ENCODE results near the gene CARMIL1. TPM values are rescaled to one million over a fixed set of nuclear protein-coding genes. Genes with fewer than 3 reads are reported as not detected.

The CARMIL1 gene
- total RNA-seq, 4 donors from 2014 or later: 13.9 to 47.6 (median 30.4) TPM

DNA sequence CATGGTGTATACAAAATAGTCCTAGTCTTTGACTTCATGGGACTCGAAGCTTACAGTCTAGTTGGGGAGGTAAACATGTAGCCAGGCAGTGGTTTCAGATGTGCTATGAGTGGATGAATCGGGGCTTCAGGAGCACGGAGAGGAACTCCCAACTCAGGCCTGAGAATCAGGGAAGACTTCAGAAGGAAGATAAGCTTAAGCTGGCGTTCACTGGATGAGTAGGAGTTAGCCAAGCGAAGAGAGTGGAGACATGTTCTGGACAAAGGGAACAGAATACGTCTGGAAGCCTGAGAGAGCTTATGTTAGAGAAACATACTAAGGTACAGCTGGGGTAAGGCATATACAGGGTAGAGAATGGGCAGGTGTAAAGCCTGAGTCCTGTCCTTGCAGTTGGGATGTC lies 8.8 kb downstream of the CARMIL1 start:
- TF ChIP-seq, protein P1, sequence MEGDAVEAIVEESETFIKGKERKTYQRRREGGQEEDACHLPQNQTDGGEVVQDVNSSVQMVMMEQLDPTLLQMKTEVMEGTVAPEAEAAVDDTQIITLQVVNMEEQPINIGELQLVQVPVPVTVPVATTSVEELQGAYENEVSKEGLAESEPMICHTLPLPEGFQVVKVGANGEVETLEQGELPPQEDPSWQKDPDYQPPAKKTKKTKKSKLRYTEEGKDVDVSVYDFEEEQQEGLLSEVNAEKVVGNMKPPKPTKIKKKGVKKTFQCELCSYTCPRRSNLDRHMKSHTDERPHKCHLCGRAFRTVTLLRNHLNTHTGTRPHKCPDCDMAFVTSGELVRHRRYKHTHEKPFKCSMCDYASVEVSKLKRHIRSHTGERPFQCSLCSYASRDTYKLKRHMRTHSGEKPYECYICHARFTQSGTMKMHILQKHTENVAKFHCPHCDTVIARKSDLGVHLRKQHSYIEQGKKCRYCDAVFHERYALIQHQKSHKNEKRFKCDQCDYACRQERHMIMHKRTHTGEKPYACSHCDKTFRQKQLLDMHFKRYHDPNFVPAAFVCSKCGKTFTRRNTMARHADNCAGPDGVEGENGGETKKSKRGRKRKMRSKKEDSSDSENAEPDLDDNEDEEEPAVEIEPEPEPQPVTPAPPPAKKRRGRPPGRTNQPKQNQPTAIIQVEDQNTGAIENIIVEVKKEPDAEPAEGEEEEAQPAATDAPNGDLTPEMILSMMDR (IDR thresholded peaks at IDR 0.05; ENCODE audit: low read depth): no peak

DNA sequence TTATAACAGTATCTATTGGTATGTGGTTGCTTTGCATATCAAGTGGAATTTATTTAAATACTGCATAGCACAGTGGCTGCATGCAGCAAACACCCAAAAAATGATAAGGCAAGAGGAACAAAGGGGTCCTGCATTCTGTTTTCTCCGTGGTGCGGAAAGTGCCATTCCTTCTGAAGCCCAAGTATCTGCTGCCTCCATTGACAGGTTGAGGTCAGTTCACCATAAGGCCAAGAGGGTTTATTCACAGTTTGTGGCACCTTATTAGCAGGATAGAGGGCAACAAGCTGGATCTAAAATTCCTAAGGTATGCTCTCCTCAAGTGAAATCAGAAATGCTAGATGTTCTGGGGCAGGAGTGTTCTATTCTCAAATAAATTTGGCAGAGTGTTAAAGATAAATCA lies 9.3 kb downstream of the CARMIL1 start:
- TF ChIP-seq, protein P1 (IDR thresholded peaks at IDR 0.05; ENCODE audit: low read depth): no peak

DNA sequence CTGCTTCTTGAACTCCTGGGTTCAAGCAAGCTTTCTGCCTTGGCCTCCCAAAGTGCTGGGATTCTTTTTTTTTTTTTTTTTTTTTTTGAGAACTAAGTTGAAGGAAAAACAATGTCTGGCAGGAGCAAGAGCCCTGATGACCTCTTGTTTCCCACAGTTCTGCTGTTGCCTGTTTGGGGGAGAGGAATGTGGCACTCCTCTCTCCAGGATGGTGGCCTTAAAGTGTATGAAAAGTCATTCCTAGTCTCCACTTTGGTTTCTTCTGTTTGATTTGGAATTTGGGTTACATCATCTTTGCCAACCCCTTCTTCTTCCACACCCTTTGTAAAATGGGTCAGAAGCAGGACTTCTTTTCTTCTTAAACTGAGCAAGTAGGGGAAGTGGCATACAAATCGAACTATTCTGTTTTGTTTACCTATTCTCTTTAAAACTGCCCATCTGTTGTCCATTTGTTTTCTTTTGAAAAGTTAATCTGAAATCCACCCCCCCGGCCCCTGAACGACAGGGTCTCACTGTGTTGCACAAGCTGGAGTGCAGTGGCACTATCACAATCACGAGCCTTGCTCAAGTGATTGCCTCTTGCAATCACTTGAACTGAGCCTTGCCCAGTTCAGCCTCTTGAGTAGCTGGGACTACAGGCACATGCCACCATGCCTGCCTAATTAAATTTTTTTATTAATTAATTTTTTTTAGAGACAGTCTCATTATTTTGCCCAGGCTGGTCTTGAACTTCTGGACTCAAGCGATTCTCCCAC lies 11.3 kb downstream of the CARMIL1 start:
- TF ChIP-seq, protein P1 (IDR thresholded peaks at IDR 0.05; ENCODE audit: low read depth): no peak

DNA sequence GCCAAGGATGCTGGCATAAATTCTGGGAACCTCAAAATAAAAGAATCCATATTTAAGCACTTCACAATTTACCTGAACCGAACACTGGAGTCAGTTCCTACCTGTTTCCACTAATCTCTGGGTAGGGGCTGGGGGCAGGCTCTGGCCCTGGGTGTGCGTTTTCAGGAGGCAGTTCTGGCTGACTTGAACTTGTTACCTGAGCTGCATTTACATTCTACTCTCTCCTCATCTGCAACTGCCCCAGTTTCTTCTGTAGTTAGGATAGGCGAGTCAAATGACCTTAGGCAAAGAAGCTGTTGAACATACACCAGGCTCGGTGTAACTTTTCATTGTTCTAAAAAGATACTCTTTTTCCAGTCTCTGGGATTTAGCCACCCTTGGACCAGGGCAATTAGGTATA lies 13.2 kb downstream of the CARMIL1 start:
- TF ChIP-seq, protein P1 (IDR thresholded peaks at IDR 0.05; ENCODE audit: low read depth): no peak

DNA sequence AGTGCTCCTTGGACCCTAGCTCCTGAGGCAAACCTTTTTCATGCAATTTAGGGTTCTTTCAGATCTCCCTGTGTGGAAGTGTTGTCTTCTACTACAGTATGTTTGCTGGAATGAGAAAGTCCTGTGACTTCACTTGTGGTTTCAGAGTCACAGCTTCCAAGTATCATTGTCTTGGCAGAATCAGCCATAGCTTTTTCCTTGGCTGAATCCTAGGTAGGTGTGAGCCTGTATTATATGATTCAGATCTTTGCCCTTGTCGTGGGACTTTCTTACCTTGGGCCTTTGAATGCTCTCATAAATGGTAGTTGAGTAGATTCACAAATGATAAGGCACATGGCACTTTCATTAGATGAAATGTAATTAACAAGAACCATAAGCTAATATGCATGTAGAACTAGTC lies 16.5 kb downstream of the CARMIL1 start:
- TF ChIP-seq, protein P1 (IDR thresholded peaks at IDR 0.05; ENCODE audit: low read depth): no peak

DNA sequence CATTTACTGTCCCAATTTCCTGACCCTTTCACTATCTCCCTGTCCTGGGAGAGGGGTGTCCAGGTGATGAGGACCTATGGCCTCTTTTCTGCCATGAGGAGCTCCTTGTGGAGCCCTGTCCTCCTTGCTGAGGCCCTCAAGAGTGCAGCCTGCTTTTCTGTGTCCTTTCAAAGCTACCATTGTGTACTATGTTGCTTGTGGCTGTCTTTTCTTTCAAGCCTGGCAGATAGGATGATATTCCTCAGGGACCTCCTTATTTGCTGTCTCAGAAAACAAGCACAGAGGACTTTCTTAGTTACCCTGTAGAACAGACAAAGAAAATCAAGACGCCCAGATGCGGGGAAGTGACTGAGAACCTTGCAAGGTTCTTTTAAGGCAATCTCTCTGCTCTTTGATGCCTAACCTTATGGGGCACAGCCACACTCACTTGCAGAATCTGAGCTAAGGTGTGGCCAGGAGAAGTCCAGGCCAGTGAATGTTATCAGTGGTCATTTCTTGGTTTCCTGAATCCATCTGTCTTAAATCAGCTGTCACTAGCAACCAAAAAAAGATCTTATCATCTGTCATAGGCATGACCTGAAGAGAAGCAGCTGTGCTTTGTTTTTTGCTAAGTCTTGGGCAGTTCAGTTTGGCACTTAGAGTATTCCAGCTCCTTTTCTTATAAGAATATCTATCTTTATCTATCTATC lies 17.2 kb downstream of the CARMIL1 start:
- TF ChIP-seq, protein P1 (IDR thresholded peaks at IDR 0.05; ENCODE audit: low read depth): no peak

DNA sequence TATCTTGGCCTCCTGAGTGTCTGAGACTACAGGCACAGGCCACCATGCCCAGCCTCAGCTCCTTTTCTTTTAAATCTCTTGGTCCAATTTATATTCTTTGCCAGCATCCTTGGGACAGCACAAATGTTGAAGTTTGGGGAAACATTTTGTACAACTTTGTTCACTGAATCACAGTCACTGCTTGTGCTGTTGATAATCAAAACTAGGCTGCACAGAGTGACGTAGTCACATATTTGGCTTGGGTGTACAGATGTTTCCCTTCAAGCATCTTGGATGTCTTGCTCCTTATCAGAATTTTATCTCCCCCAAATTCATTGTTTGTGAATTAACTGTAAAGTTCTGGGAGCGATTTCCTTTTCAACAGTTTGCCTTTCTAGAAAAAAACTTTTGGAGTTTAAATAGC lies 17.9 kb downstream of the CARMIL1 start:
- TF ChIP-seq, protein P1 (IDR thresholded peaks at IDR 0.05; ENCODE audit: low read depth): no peak

Measured in subcutaneous adipose tissue (tissue), 4 donors.